Prostate gland (tissue), 2 donors: ENCODE results near the gene SCG5. TPM values are rescaled to one million over a fixed set of nuclear protein-coding genes. Genes with fewer than 3 reads are reported as not detected.

Experiments used
- DNase-seq: peaks from one replicate; pipeline ENCODE4 v3.0.0-alpha.2; 2019; ENCODE audit warnings: low spot score
- H3K27ac ChIP-seq, 2 donors: fragments of 200-600 bp; sonication (generic); 2 replicates each; pipeline ENCODE4 v1.5.1; 2017 to 2019
- H3K27me3 ChIP-seq: fragments of 200-600 bp; sonication (generic); replicated peaks from 2 replicates; pipeline ENCODE4 v1.5.1; 2019; ENCODE audit not compliant: insufficient read depth
- H3K36me3 ChIP-seq, 2 donors: fragments of 200-600 bp; sonication (generic); 1 replicate in 1 of 2; 2 replicates in 1 of 2; pipeline versions ENCODE4 v1.5.1 to v1.8.1; 2017 to 2019
- H3K4me1 ChIP-seq: fragments of 200-600 bp; sonication (generic); replicated peaks from 2 replicates; pipeline ENCODE4 v1.5.1; 2019
- H3K4me3 ChIP-seq, 2 donors: fragments of 200-600 bp; sonication (generic); 2 replicates each; pipeline ENCODE4 v1.5.1; 2017 to 2019
- H3K9me3 ChIP-seq: fragments of 200-600 bp; sonication (generic); 2 replicates; pipeline ENCODE4 v1.5.1; 2017
- CTCF ChIP-seq, 4 experiments: fragments of 200-600 bp in 2 of 4; fragments of 450-650 bp in 2 of 4; sonication (generic) in 2 of 4; IDR thresholded peaks; 1 replicate in 3 of 4; 2 replicates in 1 of 4; pipeline ENCODE4 v1.5.1; 2016 to 2019; ENCODE audit warnings: antibody characterized with exemption in 4 of 4, mild to moderate bottlenecking in 2 of 4, moderate library complexity in 2 of 4
- POLR2A ChIP-seq: fragments of 450-650 bp; IDR thresholded peaks from one replicate; pipeline ENCODE4 v1.6.1; 2016; ENCODE audit warnings: antibody characterized with exemption, mild to moderate bottlenecking
- POLR2AphosphoS5 ChIP-seq: sonication (generic); formaldehyde crosslinking; IDR thresholded peaks from one replicate; pipeline ENCODE4 v1.6.1; 2017; ENCODE audit warnings: antibody characterized with exemption
- WGBS: methylation state at CpG from one replicate; pipeline ENCODE4 v1.1.5; 2018; 5-methylcytosine and 5-hydroxymethylcytosine counted together
- intact Hi-C: fragments of 100-400 bp; cut with DNase I; formaldehyde crosslinking; loops from one replicate; pipeline ENCODE4 v1.14.2; 2022
- small RNA-seq, 2 donors: library from RNA; depleted of rRNA; stranded (forward); fragments of <200 nt; gene quantifications; one replicate each; pipeline ENCODE3, GENCODE V24; 2016
- total RNA-seq, 2 donors: library from RNA; depleted of rRNA; stranded (reverse); fragments of >200 nt; gene quantifications; one replicate each; pipeline ENCODE4 v1.1.0, GENCODE V29; 2016

Gene SCG5
- total RNA-seq, 2 donors from 2014 or later, result 0.96 to 4.2 TPM

- no peak for TF ChIP-seq POLR2A
- no peak for TF ChIP-seq CTCF (IDR thresholded peaks at IDR 0.05)
- TF ChIP-seq POLR2AphosphoS5, result no peak
- WGBS, result 53% methylated on average over 4 of the region's 4 CpGs
- Histone ChIP-seq H3K4me1 (no peaks in the 10 kb centered on the region), H3K36me3 (no peaks in the 10 kb centered on the region), H3K4me3 (no peak overlapping the region), H3K27ac (no peak overlapping the region), H3K9me3 (no peaks in the 10 kb centered on the region), H3K27me3 (no peaks in the 10 kb centered on the region)
- intact Hi-C loops, result no loop called here
- no peak for DNase-seq
These were observed 104.8 kb downstream of the SCG5 start for GRCh38 chr15:32746116-32746857.

Small RNA genes lying within 50 kb of the gene (small RNA-seq; reads per million reads assigned to genes)
- 0 reads per million in 2 donors for gene RN7SL286P

Other genes with a start within 250 kb of the SCG5 start
- gene GOLGA8K, start 238.4 kb upstream of the SCG5 start, total RNA-seq, result 1 to 10 TPM in 1 of 2 donors, not detected in 1; 5.2 TPM
- 1 to 10 TPM in 1 of 2 donors, not detected in 1; 7.7 TPM for gene GOLGA8O, start 186.1 kb upstream of the SCG5 start, total RNA-seq
- gene GOLGA8N, start 48.3 kb upstream of the SCG5 start, total RNA-seq, result 1 to 10 TPM; 3.9 to 10.0 TPM
- 1 to 10 TPM; 2.6 to 7.0 TPM for gene ARHGAP11A, start 26.2 kb upstream of the SCG5 start, total RNA-seq
- 10 to 100 TPM in 1 of 2 donors, 1 to 10 TPM in 1; 3.1 to 41.5 TPM for gene GREM1, start 76.3 kb downstream of the SCG5 start, total RNA-seq